ENCODE measurements around the gene PLAC8. TPM values are rescaled to one million over a fixed set of nuclear protein-coding genes. Genes with fewer than 3 reads are reported as not detected.

The PLAC8 gene
- total and polyA plus RNA-seq, 2 of the 4 experiments (the other 2 are of a cell fraction) = not detected

- H3K9me3 ChIP-seq (ENCODE audit: control insufficient read depth, insufficient read depth, low read length) = no peaks in the 10 kb centered on the region
- DNase-seq (no peak), ATAC-seq (ENCODE audit: low read depth) (no peak)
- H3K4ac ChIP-seq (ENCODE audit: low read depth, low read length) = no peak overlapping the region
- ChIA-PET POLR2A (ENCODE audit: unreplicated experiment) (no interaction called here), CTCF (no interaction called here)
- H3K36me3 ChIP-seq (ENCODE audit: control insufficient read depth, insufficient read depth, low read length) = no peaks in the 10 kb centered on the region
- no peak overlapping the region for H2BK20ac ChIP-seq (ENCODE audit: low read depth, low read length)
- no peaks in the 10 kb centered on the region for H3K4me1 ChIP-seq (ENCODE audit: control insufficient read depth, insufficient read depth, low read length)
- H2AFZ ChIP-seq (replicated peaks; ENCODE audit: low read length, poor library complexity) = no peak overlapping the region
- intact Hi-C loops (cut with micrococcal nuclease) = no loop called here
- dilution Hi-C loops (cut with HindIII; ENCODE audit: low sequenced_read_pairs, unreplicated experiment) = no loop called here
- H4K91ac ChIP-seq (ENCODE audit: insufficient read depth, low read depth, low read length) = no peak overlapping the region
- no peak overlapping the region for H2BK120ac ChIP-seq (ENCODE audit: low read depth, low read length)
- no peak overlapping the region for H3K9ac ChIP-seq (ENCODE audit: low read depth, low read length)
- H2AK5ac ChIP-seq (ENCODE audit: low read depth, low read length) = no peak overlapping the region
- 0 out of 2 replicates have a peak, but pooled peaks cover 1% of the 10 kb centered on the region for H3K27me3 ChIP-seq (ENCODE audit: control insufficient read depth, insufficient read depth, low read length)
- H2BK5ac ChIP-seq (ENCODE audit: low read depth, low read length, poor library complexity, severe bottlenecking) = no peak overlapping the region
- no peak overlapping the region for H3K23ac ChIP-seq (ENCODE audit: low read depth, low read length)
- no peaks in the 10 kb centered on the region for H3K9me1 ChIP-seq (ENCODE audit: insufficient read depth, low read length)
- H3K27ac ChIP-seq (ENCODE audit: insufficient read depth, low read length) = no peak overlapping the region
- H3K4me3 ChIP-seq (ENCODE audit: insufficient read depth, low read depth, low read length) = no peak overlapping the region
- H4K5ac ChIP-seq (ENCODE audit: low read depth, low read length) = no peak overlapping the region
- in situ Hi-C loops (cut with MboI; ENCODE audit: low sequenced_read_pairs) = no loop called here
- no peak overlapping the region for H3K14ac ChIP-seq (replicated peaks; ENCODE audit: low read depth, low read length)
- whole genome bisulfite sequencing, 2 experiments (ENCODE audit: extremely low coverage in 2 of 2, insufficient read length in 1 of 2) = 70% methylated on average over 4 of the region's 7 CpGs; no CpG with 5 or more reads in 1 of the 2 experiments
- H2AK9ac ChIP-seq (replicated peaks; ENCODE audit: low read depth, low read length, poor library complexity) = no peak overlapping the region
- BruUV-seq (replicated peaks) = no TSS peak
- no peak overlapping the region for H2BK15ac ChIP-seq (ENCODE audit: low read depth, low read length)
- H3K56ac ChIP-seq (ENCODE audit: extremely low read depth, insufficient read depth, low read length) = no peak overlapping the region
- no peak overlapping the region for H4K8ac ChIP-seq (ENCODE audit: low read depth in 2 of 2, low read length in 2 of 2)
- H3K4me2 ChIP-seq (ENCODE audit: low read depth, low read length) = no peak overlapping the region
- no peaks in the 10 kb centered on the region for H3K79me1 ChIP-seq (ENCODE audit: low read depth in 1 of 2, low read length in 2 of 2)
- TF ChIP-seq NFE2L2 (IDR thresholded peaks at IDR 0.05; ENCODE audit: low read depth, low read length) (no peak), MAZ (IDR thresholded peaks at IDR 0.05; ENCODE audit: borderline replicate concordance, low read depth, low read length) (no peak), RAD21 (IDR thresholded peaks at IDR 0.05; ENCODE audit: low read length) (no peak), USF2 (IDR thresholded peaks at IDR 0.05; ENCODE audit: low read depth, low read length) (no peak), CEBPB (IDR thresholded peaks at IDR 0.05; ENCODE audit: low read depth, low read length) (no peak), RCOR1 (IDR thresholded peaks at IDR 0.05; ENCODE audit: insufficient replicate concordance, low read length) (no peak), ELK1 (IDR thresholded peaks at IDR 0.05; ENCODE audit: borderline replicate concordance, low read depth, low read length) (no peak), BHLHE40 (IDR thresholded peaks at IDR 0.05; ENCODE audit: low read depth, low read length) (no peak), RFX5 (IDR thresholded peaks at IDR 0.05; ENCODE audit: low read depth, low read length) (no peak), SMC3 (IDR thresholded peaks at IDR 0.05; ENCODE audit: low read depth, low read length) (no peak), MXI1 (IDR thresholded peaks at IDR 0.05; ENCODE audit: borderline replicate concordance, low read depth, low read length) (no peak), CTCF (conservative IDR thresholded peaks at IDR 0.05; ENCODE audit: low read depth, low read length) (no peak), FOS (IDR thresholded peaks at IDR 0.05; ENCODE audit: low read depth, low read length) (no peak), CHD1 (IDR thresholded peaks at IDR 0.05; ENCODE audit: low read depth, low read length) (no peak), MAFK (IDR thresholded peaks at IDR 0.05; ENCODE audit: low read depth, low read length) (no peak), POLR2A (IDR thresholded peaks at IDR 0.05; ENCODE audit: low read depth, low read length) (no peak)
- no peaks in the 10 kb centered on the region for H4K20me1 ChIP-seq (ENCODE audit: insufficient read depth, low read length)
- H3K18ac ChIP-seq (ENCODE audit: low read depth, low read length) = no peak overlapping the region
These were observed 9.5 kb downstream of the PLAC8 start for GRCh38 chr4:83104991-83105390.

Data from IMR-90 (cell line).